HG02571 (cell line): ENCODE measurements around the gene ZFYVE28.
"Not testable (repeated sequence)": the region's sequence is repeated elsewhere in the genome, so short reads cannot be mapped to it uniquely, and the experiment has no call there.

Experiments
- ATAC-seq: cut with Tn5 transposase; IDR thresholded peaks from one replicate; pipeline ENCODE4 v1.9.1; 2021; ENCODE audit warnings: mild to moderate bottlenecking, moderate library complexity; ENCODE audit not compliant: unreplicated experiment

Gene ZFYVE28

GRCh38 chr4:2236944-2237666 lies 181.3 kb downstream of the ZFYVE28 start:
- ATAC-seq = no peak

- no peak for ATAC-seq
Observed at GRCh38 chr4:2231082-2231481, 187.4 kb downstream of the ZFYVE28 start.

- ATAC-seq = no peak
Observed at GRCh38 chr4:2226261-2226660, 192.2 kb downstream of the ZFYVE28 start.

GRCh38 chr4:2222838-2223237 lies 195.6 kb downstream of the ZFYVE28 start:
- ATAC-seq = no peak

GRCh38 chr4:2221378-2221777 lies 197.1 kb downstream of the ZFYVE28 start:
- not testable (repeated sequence) for ATAC-seq

GRCh38 chr4:2220016-2220630 lies 198.3 kb downstream of the ZFYVE28 start:
- no peak for ATAC-seq
